CD8-positive, alpha-beta memory T cell (primary cell): ENCODE measurements around the gene EVA1B. TPM values are rescaled to one million over a fixed set of nuclear protein-coding genes. Genes with fewer than 3 reads are reported as not detected.

Experiments
- CTCF ChIA-PET: fragments of 350-600 bp; sonication (Branson Sonifier 250); formaldehyde crosslinking; loops from one replicate; lab custom pipeline; 2021; ENCODE audit warnings: antibody characterized with exemption; lab: Charles Lee
- POLR2A ChIA-PET: fragments of 350-600 bp; sonication (Branson Sonifier 250); formaldehyde crosslinking; loops from one replicate; lab custom pipeline; 2021; ENCODE audit warnings: antibody characterized with exemption; lab: Charles Lee
- DNase-seq, 5 donors: peaks; one replicate each; pipeline versions ENCODE4 v3.0.0 to v3.0.0-alpha.2; 2020 to 2022; ENCODE audit warnings: mixed read lengths in 1 of 5
- H3K27ac ChIP-seq: one replicate; pipeline ENCODE4 v1.7.0; 2013; ENCODE audit warnings: low read depth, mild to moderate bottlenecking, low read length, moderate library complexity
- H3K27me3 ChIP-seq: 2 replicates; pipeline ENCODE4 v1.7.0; 2013; ENCODE audit warnings: low read length, mild to moderate bottlenecking; ENCODE audit not compliant: insufficient read depth, poor library complexity, severe bottlenecking
- H3K36me3 ChIP-seq: 2 replicates; pipeline ENCODE4 v1.7.0; 2013; ENCODE audit warnings: mild to moderate bottlenecking, low read length, moderate library complexity; ENCODE audit not compliant: insufficient read depth
- H3K4me1 ChIP-seq: 2 replicates; pipeline ENCODE4 v1.7.0; 2013; ENCODE audit warnings: mild to moderate bottlenecking, low read length, moderate library complexity; ENCODE audit not compliant: insufficient read depth
- H3K4me3 ChIP-seq: 2 replicates; pipeline ENCODE4 v1.7.0; 2013; ENCODE audit warnings: mild to moderate bottlenecking, low read length
- H3K9me3 ChIP-seq: 2 replicates; pipeline ENCODE4 v1.7.0; 2013; ENCODE audit warnings: mild to moderate bottlenecking, low read length
- H3K27ac Mint-ChIP-seq, 8 donors: one replicate each; pipeline ENCODE4 v1.8.0; 2020 to 2021; ENCODE audit warnings: mixed read lengths in 8 of 8, mild to moderate bottlenecking in 6 of 8, inconsistent platforms in 3 of 8, moderate library complexity in 3 of 8
- H3K27me3 Mint-ChIP-seq, 2 donors: one replicate each; pipeline ENCODE4 v1.8.0; 2020 to 2021; ENCODE audit warnings: mixed read lengths in 2 of 2, mild to moderate bottlenecking in 1 of 2, moderate library complexity in 1 of 2
- H3K36me3 Mint-ChIP-seq, 3 donors: one replicate each; pipeline ENCODE4 v1.8.0; 2020 to 2021; ENCODE audit warnings: mixed read lengths in 3 of 3, inconsistent platforms in 1 of 3, mild to moderate bottlenecking in 1 of 3
- H3K4me1 Mint-ChIP-seq, 3 donors: one replicate each; pipeline ENCODE4 v1.8.0; 2020 to 2021; ENCODE audit warnings: mixed read lengths in 3 of 3, inconsistent platforms in 1 of 3, mild to moderate bottlenecking in 1 of 3
- H3K4me3 Mint-ChIP-seq, 7 donors: one replicate each; pipeline ENCODE4 v1.8.0; 2020 to 2021; ENCODE audit warnings: mixed read lengths in 7 of 7, mild to moderate bottlenecking in 6 of 7, moderate library complexity in 4 of 7, inconsistent platforms in 2 of 7
- H3K9me3 Mint-ChIP-seq, 5 donors: one replicate each; pipeline ENCODE4 v1.8.0; 2020 to 2022; ENCODE audit warnings: mixed read lengths in 5 of 5, mild to moderate bottlenecking in 3 of 5, moderate library complexity in 2 of 5, inconsistent platforms in 1 of 5
- polyA plus RNA-seq: library from polyadenylated mRNA; unstranded; fragments of 300-500 nt; fragmentation: Illumina TruSeq; gene quantifications from one replicate; pipeline ENCODE4 v1.2.3, GENCODE V29; 2021
- total RNA-seq, 2 experiments: library from RNA; stranded (reverse); gene quantifications; one replicate each; pipeline ENCODE4 v1.2.3, GENCODE V29; 2021

Gene EVA1B
- total and polyA plus RNA-seq, 3 experiments from 2014 or later, result 8.1 to 16.3 (median 13.6) TPM

DNA sequence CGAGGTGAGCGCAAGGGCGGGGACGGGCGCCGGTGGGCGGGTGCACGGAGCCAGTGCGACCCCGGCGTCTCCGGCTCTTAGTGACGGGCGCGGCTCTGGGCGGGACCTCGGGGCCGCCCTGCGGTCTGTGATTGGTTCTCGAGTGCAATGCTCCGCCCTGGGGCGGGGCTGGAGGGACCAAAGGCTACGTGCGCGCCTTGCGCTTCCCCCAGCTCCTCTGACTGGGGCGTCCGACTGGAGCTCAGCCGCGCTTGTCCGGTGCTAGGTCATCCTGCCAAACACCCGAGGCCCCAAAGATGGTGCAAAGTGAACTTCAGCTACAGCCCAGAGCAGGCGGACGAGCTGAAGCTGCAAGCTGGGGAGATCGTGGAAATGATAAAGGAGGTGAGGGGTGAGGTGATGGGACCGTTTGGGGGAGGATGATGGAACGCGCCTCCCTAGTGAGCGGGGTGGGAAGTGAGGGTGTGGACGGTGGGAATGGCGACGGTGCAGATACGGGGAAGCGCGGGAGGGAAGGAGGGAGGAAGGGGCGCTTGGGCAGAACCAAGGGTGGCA, 16.5 kb downstream of the EVA1B start:
- H3K27ac Mint-ChIP-seq, result peak overlapping the region; percentile 35 to 97 (median 94)
- H3K4me1 ChIP-seq, result peaks cover 14% of the 10 kb centered on the region
- no peaks in the 10 kb centered on the region for H3K27me3 ChIP-seq
- H3K27me3 Mint-ChIP-seq, result no peaks in the 10 kb centered on the region
- peaks cover 13% of the 10 kb centered on the region for H3K36me3 ChIP-seq
- CTCF ChIA-PET, result interaction anchor here (0.6 to 2.4 kb wide), 11 partner anchors 12 to 146 kb away, joined by 3 to 16 read pairs (median 5); partner anchors contain the start of gene EVA1B
- peak overlapping the region; percentile 85 to 98 (median 94) for H3K4me3 Mint-ChIP-seq
- peaks cover 10 to 18% (median 17%) of the 10 kb centered on the region in 3 donors for H3K4me1 Mint-ChIP-seq
- peak; percentile 90 to 96 (median 92) for DNase-seq
- POLR2A ChIA-PET, result interaction anchor here (0.6 to 1.5 kb wide), 9 partner anchors 8 to 158 kb away, joined by 3 to 13 read pairs (median 4); partner anchors contain the start of genes EVA1B, THRAP3 and TRAPPC3
- H3K36me3 Mint-ChIP-seq, result peaks cover 0 to 31% (median 8%) of the 10 kb centered on the region in 3 donors
- H3K4me3 ChIP-seq, result peak overlapping the region; percentile 86
- no peaks in the 10 kb centered on the region for H3K9me3 Mint-ChIP-seq
- H3K9me3 ChIP-seq, result no peaks in the 10 kb centered on the region
- peak overlapping the region; percentile 51 for H3K27ac ChIP-seq

DNA sequence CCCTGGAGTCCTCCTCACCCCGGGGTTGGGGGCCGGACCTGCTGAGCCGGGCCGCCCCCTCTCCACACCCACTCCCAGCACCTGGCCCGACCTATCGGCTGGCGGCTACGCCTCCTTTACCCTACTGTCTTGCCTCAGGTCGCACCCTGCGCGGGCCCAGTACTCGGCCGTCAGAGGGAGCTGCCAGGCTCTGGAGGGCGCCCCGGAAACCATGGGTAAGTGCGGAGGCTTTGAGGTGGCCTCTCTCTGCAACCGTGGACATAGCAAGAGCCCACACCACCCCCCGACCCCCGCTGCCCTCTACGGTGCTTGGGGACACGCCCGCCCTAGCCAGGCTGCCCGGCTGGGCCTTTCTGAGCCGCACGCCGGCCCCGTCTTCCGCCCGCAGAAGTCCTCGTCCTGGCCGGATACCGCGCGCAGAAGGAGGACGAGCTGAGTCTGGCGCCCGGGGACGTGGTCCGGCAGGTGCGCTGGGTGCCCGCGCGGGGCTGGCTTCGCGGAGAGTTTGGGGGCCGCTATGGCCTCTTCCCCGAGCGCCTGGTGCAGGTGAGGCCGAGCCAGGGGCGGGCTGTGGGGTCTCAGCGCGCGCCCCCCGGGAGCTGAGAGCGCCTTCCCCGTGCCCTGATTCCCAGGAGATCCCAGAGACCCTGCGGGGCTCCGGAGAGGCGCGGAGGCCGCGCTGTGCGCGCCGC, 17.1 kb downstream of the EVA1B start, which contains the start of gene SH3D21:
TSS of gene SH3D21 (plus strand) at position 159 of the 692 bp plus-strand sequence. CDS start at position 212, 53 bp downstream.
- Mint-ChIP-seq H3K9me3 (no peaks in the 10 kb centered on the region), H3K4me3 (peak within 1 kb of the TSS; percentile 85 to 98 (median 94)), H3K27me3 (no peaks in the 10 kb centered on the region), H3K4me1 (peaks cover 10 to 18% (median 17%) of the 10 kb centered on the region in 3 donors), H3K27ac (peak within 1 kb of the TSS; percentile 46 to 97 (median 94)), H3K36me3 (peaks cover 0 to 37% (median 9%) of the 10 kb centered on the region in 3 donors)
- Histone ChIP-seq H3K9me3 (no peaks in the 10 kb centered on the region), H3K36me3 (peaks cover 19% of the 10 kb centered on the region), H3K4me1 (peaks cover 14% of the 10 kb centered on the region), H3K4me3 (peak within 1 kb of the TSS; percentile 86), H3K27ac (peak within 1 kb of the TSS; percentile 51), H3K27me3 (no peaks in the 10 kb centered on the region)
- ChIA-PET POLR2A (interaction anchor here (0.7 to 1.5 kb wide), 8 partner anchors 8 to 158 kb away, joined by 3 to 13 read pairs (median 4); partner anchors contain the start of genes EVA1B, THRAP3 and TRAPPC3), CTCF (interaction anchor here (0.7 to 2.4 kb wide), 12 partner anchors 13 to 145 kb away, joined by 3 to 16 read pairs (median 5); partner anchors contain the start of gene EVA1B)
- DNase-seq, result peak; percentile 28 to 74 (median 36)

DNA sequence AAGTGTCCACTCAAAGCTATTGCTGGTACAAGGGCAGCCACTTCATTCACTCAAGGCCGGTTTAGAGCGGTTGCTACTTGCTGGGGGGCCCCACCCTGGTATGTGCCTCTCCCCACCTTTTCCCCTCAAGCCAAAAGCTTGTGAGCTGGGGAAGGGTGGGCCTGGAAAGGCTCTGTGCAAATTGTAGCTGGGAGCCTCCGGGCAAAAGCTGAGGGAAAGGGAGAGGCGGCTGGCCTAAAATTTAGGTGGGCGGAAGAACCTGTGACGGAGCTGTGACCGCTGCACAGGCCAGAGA, 17.6 kb downstream of the EVA1B start:
- no peaks in the 10 kb centered on the region for H3K27me3 ChIP-seq
- H3K4me1 ChIP-seq, result peaks cover 14% of the 10 kb centered on the region
- H3K4me1 Mint-ChIP-seq, result peaks cover 10 to 18% (median 17%) of the 10 kb centered on the region in 3 donors
- peak overlapping the region; percentile 70 to 98 (median 92) for H3K4me3 Mint-ChIP-seq
- no peaks in the 10 kb centered on the region for H3K9me3 ChIP-seq
- no peak overlapping the region for H3K27ac ChIP-seq
- H3K9me3 Mint-ChIP-seq, result no peaks in the 10 kb centered on the region
- no peaks in the 10 kb centered on the region for H3K27me3 Mint-ChIP-seq
- CTCF ChIA-PET, result interaction anchor here (0.7 to 2.4 kb wide), 10 partner anchors 14 to 145 kb away, joined by 3 to 16 read pairs (median 5); partner anchors contain the start of gene EVA1B
- peaks cover 0 to 42% (median 14%) of the 10 kb centered on the region in 3 donors for H3K36me3 Mint-ChIP-seq
- POLR2A ChIA-PET, result interaction anchor here (1.1 to 1.5 kb wide), 2 partner anchors 17 to 157 kb away, joined by 3 to 13 read pairs; partner anchors contain the start of genes EVA1B and TRAPPC3
- H3K4me3 ChIP-seq, result no peak overlapping the region
- DNase-seq, result no peak
- peak overlapping the region in 5 of 8 donors; percentile 46 to 94 (median 78) for H3K27ac Mint-ChIP-seq
- H3K36me3 ChIP-seq, result peaks cover 24% of the 10 kb centered on the region

DNA sequence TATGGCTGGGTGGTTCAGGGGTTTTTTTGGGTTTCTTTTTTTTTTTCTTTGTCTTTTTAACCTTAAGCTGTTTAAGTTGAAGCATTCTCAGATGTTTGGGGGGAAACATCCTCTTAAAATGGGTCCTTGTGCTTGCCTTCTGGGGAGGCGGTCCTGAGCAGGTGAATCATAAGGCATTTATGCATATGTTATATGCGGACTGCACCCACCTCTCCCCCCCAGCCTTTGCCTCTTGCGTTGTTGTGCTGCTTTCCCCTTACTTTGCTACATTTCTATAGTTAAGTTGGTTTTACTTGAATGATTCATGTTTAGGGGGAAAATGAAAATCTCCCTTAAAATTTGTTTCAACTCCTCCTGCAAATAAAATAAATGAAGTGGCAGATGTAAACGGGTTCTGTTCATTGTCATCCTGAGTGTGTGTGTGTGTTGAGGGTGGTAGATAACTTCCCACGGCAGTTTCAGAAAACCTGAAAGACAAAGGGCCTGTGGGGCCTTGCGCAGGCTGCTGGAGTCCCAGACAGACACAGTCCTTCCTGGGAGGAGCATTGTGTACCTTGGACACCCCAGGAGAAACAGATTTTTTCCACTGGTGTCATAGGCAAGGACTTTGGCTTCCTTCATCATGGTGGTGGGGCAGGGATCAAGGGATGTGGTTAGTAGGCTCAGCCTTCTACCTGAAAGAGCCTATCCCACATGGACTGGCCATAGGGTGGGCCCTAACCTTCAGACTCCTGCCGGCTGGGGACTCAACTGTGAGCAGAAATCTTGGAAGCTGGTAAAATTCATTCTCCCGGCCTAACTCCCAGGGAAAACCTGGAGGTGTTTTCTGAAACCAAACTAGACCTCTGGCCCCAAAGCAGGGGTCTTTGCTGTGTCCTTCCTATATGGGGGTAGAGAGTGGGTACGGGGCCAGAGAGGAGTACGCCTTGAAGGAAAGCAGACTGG, 18.2 kb downstream of the EVA1B start:
- peaks cover 14% of the 10 kb centered on the region for H3K4me1 ChIP-seq
- no peak overlapping the region for H3K27ac ChIP-seq
- H3K27me3 ChIP-seq, result no peaks in the 10 kb centered on the region
- POLR2A ChIA-PET, result no interaction called here
- no peaks in the 10 kb centered on the region for H3K9me3 ChIP-seq
- H3K4me3 Mint-ChIP-seq, result peak overlapping the region; percentile 70 to 98 (median 92)
- DNase-seq, result no peak
- no peaks in the 10 kb centered on the region for H3K27me3 Mint-ChIP-seq
- CTCF ChIA-PET, result interaction anchor here (0.7 to 2.4 kb wide), 7 partner anchors 14 to 144 kb away, joined by 3 to 16 read pairs (median 5); partner anchors contain the start of gene EVA1B
- no peak overlapping the region for H3K4me3 ChIP-seq
- H3K36me3 Mint-ChIP-seq, result peaks cover 0 to 48% (median 17%) of the 10 kb centered on the region in 3 donors
- H3K36me3 ChIP-seq, result peaks cover 30% of the 10 kb centered on the region
- H3K27ac Mint-ChIP-seq, result peak overlapping the region; percentile 46 to 94 (median 78)
- peaks cover 10 to 18% (median 17%) of the 10 kb centered on the region in 3 donors for H3K4me1 Mint-ChIP-seq
- H3K9me3 Mint-ChIP-seq, result no peaks in the 10 kb centered on the region

DNA sequence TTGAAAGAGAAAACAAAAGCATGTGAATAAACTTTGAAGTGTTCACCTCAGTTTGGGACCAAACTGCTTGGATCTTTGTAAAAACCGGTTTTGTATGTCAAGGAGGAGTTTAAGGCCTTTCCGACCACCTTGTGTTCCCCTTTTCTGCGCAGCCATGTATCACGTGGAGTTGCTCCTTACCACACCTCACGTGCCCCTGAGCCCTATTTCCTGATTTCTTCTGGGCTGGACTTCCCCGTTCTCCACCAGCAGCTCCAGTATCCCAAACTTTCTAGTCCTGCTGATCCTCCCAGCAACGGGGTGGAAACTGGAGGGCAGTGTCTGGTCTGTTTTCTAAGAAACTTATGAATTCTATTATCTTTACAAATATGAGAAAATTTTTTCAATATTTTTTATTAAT, 18.9 kb downstream of the EVA1B start:
- no peak for DNase-seq
- ChIA-PET POLR2A (no interaction called here), CTCF (interaction anchor here (1.0 kb wide), 1 partner anchor 20 kb away, joined by 3 read pairs; no protein-coding TSS in a partner anchor)
- Mint-ChIP-seq H3K27me3 (no peaks in the 10 kb centered on the region), H3K4me3 (peak overlapping the region in 1 of 7 donors; percentile 85), H3K36me3 (peaks cover 0 to 55% (median 17%) of the 10 kb centered on the region in 3 donors), H3K27ac (peak overlapping the region in 4 of 8 donors; percentile 22 to 84 (median 44)), H3K9me3 (no peaks in the 10 kb centered on the region), H3K4me1 (peaks cover 12 to 18% (median 17%) of the 10 kb centered on the region in 3 donors)
- H3K9me3 ChIP-seq, result no peaks in the 10 kb centered on the region
- no peak overlapping the region for H3K4me3 ChIP-seq
- H3K36me3 ChIP-seq, result peaks cover 34% of the 10 kb centered on the region
- H3K27ac ChIP-seq, result no peak overlapping the region
- peaks cover 14% of the 10 kb centered on the region for H3K4me1 ChIP-seq
- no peaks in the 10 kb centered on the region for H3K27me3 ChIP-seq

DNA sequence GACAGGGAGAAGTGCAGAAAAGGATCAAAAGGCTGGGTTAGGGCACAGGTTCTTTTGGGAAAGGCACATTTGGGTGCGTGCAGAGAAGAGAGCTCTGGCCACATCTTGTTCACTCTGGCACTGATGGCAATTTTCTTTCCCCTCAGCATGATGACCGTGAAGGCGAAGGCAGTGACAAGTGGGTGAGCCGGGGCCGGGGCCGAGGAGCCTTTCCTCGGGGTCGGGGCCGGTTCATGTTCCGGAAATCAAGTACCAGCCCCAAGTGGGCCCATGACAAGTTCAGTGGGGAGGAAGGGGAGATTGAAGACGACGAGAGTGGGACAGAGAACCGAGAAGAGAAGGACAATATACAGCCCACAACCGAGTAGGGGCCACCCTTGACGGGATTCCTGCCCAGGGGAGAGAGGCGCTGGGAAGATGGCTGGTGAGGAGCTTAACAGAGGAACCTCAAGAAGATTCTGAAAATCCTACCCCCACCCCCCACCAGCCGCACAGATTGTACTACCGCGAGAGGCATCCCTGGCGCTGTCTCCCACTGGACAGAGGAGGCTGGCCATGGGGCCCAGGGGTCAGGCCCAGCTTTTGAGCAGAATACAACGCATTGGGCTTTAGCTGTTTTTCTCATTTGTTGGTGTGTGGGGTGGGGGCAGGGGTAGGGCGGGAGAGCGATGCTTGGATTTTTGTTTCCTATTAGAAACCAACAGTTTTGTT, 19.6 kb downstream of the EVA1B start:
- peak overlapping the region in 4 of 8 donors; percentile 2 to 86 (median 48) for H3K27ac Mint-ChIP-seq
- H3K36me3 Mint-ChIP-seq, result peaks cover 0 to 59% (median 17%) of the 10 kb centered on the region in 3 donors

More for the DNA sequence above, 19.6 kb downstream of the EVA1B start:
- no peaks in the 10 kb centered on the region for H3K27me3 ChIP-seq
- peaks cover 14% of the 10 kb centered on the region for H3K4me1 ChIP-seq
- H3K4me1 Mint-ChIP-seq, result peaks cover 12 to 18% (median 17%) of the 10 kb centered on the region in 3 donors
- DNase-seq, result no peak
- no peaks in the 10 kb centered on the region for H3K9me3 Mint-ChIP-seq
- peaks cover 35% of the 10 kb centered on the region for H3K36me3 ChIP-seq
- H3K4me3 Mint-ChIP-seq, result peak overlapping the region in 3 of 7 donors; percentile 1 to 63 (median 33)
- H3K4me3 ChIP-seq, result no peak overlapping the region
- H3K27me3 Mint-ChIP-seq, result no peaks in the 10 kb centered on the region
- no peaks in the 10 kb centered on the region for H3K9me3 ChIP-seq
- CTCF ChIA-PET, result interaction anchor here (1.0 kb wide), 2 partner anchors 18 to 21 kb away, joined by 3 to 4 read pairs; no protein-coding TSS in a partner anchor
- POLR2A ChIA-PET, result no interaction called here
- no peak overlapping the region for H3K27ac ChIP-seq
